ENCODE data around the gene SULT1E1. TPM values are rescaled to one million over a fixed set of nuclear protein-coding genes. Genes with fewer than 3 reads are reported as not detected.
"Not testable (repeated sequence)": the region's sequence is repeated elsewhere in the genome, so short reads cannot be mapped to it uniquely, and the experiment has no call there.

Gene SULT1E1
- total RNA-seq, 1 donor from 2014 or later = 17.4 TPM

GRCh38 chr4:69843301-69843700 lies 16.6 kb downstream of the SULT1E1 start:
- DNase-seq = no peak

GRCh38 chr4:69838977-69839376 lies 21.0 kb downstream of the SULT1E1 start:
- peak; percentile 37 for DNase-seq

DNA sequence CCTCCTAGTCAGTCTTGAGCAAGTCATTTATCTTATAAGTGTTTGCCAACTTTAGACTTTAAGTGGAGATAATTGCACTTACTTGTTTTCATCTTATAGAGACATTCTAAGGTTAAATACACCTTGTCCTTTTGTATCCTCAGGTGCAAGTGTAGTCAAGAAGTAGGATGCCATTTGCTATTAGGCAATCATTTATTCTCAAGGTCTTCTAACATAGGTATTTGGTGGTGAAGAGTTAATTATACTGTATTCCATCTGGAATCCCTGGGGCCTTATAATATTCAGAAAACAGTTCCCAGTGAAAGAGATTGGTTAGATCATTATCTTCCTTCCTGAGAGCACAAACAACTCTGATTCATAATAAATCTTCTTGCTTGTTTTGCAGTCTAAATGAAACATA lies 23.7 kb downstream of the SULT1E1 start:
- no peak for DNase-seq

GRCh38 chr4:69835766-69836165 lies 24.2 kb downstream of the SULT1E1 start:
- no peak for DNase-seq

GRCh38 chr4:69833251-69833650 lies 26.7 kb downstream of the SULT1E1 start:
- no peak for DNase-seq

- DNase-seq = no peak
These were observed 27.5 kb downstream of the SULT1E1 start for GRCh38 chr4:69832326-69833030.

- no peak for DNase-seq
These were observed 28.2 kb downstream of the SULT1E1 start for GRCh38 chr4:69831646-69832325.

DNA sequence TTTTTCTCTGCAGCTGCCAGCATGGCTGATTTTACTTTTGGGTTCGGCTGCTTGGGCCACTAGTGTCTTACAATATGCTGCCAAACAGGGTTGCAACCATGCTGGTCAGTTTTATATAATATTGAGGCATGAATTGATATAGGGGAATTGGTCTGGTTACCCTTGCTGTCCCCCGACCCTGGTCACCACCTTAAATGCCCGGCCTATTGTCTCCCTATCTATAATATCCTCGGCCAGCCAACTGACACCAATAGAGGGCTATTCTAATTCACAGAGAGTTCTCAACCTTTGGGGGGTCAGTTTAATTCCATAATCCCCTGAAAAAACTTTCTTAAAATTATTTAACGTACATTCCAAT lies 28.7 kb downstream of the SULT1E1 start:
- DNase-seq = no peak

- peak; percentile 45 for DNase-seq
These were observed 29.2 kb downstream of the SULT1E1 start for GRCh38 chr4:69830560-69831269.

DNA sequence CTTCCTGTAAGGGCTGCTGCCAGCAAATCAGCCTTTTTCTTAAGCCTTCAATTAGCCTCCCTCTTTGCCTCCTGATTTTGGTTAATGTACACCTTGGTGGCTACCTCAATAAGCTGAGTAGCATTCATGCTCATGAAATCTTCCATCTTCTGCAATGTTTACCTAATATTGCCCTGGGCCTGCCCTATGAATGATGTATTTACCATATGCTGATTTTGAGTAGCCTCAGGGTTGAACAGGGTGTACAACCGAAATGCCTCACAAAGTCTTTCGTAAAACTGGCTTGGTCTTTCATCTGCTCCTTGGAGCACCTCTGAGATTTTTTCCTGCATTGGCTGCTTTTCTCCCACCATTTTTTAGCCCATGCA lies 29.8 kb downstream of the SULT1E1 start:
- no peak for DNase-seq

- DNase-seq = no peak
These were observed 30.3 kb downstream of the SULT1E1 start for GRCh38 chr4:69829678-69830077.

- DNase-seq = peak; percentile 14
These were observed 31.1 kb downstream of the SULT1E1 start for GRCh38 chr4:69828828-69829227.

- DNase-seq = not testable (repeated sequence)
These were observed 34.9 kb downstream of the SULT1E1 start for GRCh38 chr4:69825056-69825455.

DNA sequence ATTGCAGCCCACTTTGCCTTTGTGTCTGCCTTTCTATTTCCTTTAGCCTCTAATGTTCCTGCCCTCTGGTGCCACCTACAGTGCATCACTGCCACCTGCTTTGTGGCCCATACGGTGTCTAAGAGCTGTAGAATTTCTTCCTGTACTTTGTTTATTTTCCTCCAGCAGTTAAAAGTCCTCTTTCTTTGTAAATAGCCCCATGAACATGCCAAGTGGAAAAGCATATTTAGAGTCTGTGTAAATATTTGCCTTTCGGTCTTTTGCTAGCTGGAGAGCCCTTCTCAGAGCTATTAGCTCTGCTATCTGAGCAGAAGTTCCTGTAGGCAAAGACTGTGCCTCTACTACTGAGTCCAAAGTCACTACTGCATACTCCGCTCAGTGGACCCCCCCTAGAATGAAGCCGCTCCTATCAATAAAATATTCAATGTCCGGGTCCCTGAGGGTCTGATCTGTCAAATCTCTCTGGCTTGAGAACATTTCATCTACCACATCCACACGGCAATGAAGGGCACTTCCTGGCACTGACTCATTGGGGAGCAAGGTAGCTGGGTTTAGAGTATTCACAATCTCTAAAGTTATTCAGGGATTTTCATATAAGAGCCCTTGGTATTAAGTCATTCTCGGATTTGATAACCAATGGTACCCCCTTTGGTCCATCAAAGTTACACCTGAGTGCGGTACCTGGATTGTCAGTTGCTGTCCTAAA lies 36.3 kb downstream of the SULT1E1 start:
- DNase-seq = peak; percentile 11

- DNase-seq = no peak
These were observed 36.9 kb downstream of the SULT1E1 start for GRCh38 chr4:69823048-69823447.

GRCh38 chr4:69822198-69822597 lies 37.7 kb downstream of the SULT1E1 start:
- DNase-seq = no peak

GRCh38 chr4:69818060-69818639 lies 41.8 kb downstream of the SULT1E1 start:
- DNase-seq = no peak

- DNase-seq = peak; percentile 17
These were observed 43.7 kb downstream of the SULT1E1 start for GRCh38 chr4:69816236-69816635.

GRCh38 chr4:69813628-69814027 lies 46.3 kb downstream of the SULT1E1 start:
- DNase-seq = no peak

GRCh38 chr4:69811166-69811565 lies 48.8 kb downstream of the SULT1E1 start:
- no peak for DNase-seq

- DNase-seq = no peak
These were observed 59.3 kb downstream of the SULT1E1 start for GRCh38 chr4:69800599-69800998.

DNA sequence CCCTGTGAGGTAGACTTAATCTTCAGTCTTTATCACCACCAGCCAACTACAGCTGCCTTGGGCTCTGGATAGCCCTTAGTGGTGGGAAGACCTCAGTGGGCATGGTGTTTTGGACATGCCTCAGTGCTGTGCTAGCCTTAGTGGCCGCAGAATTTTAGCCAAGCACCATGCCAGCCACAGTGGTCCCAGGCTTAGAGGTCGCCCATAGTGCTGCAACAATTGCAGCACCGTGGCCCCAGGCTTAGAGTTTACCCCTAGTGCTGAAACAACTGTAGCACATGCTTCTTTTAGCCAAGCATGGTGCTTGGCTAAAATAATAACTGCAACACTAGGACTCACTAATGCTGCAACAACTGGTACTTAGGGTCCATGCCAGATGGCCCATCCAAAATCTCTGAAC lies 60.6 kb downstream of the SULT1E1 start:
- DNase-seq = no peak
